B cell (primary cell): Measurements from ENCODE around the gene MED9. TPM values are rescaled to one million over a fixed set of nuclear protein-coding genes. Genes with fewer than 3 reads are reported as not detected.

Experiments
- ATAC-seq: fragments of 200-7000 bp; cut with Tn5 transposase; one replicate; pipeline ENCODE4 v1.10.0; 2021; ENCODE audit warnings: low read depth, mild to moderate bottlenecking, moderate number of reproducible peaks, moderate library complexity
- CTCF ChIA-PET: fragments of 350-600 bp; sonication (Branson Sonifier 250); formaldehyde crosslinking; loops from one replicate; lab custom pipeline; 2021; ENCODE audit warnings: antibody characterized with exemption, inconsistent platforms; lab: Charles Lee
- POLR2A ChIA-PET: fragments of 350-600 bp; sonication (Branson Sonifier 250); formaldehyde crosslinking; loops from one replicate; lab custom pipeline; 2021; ENCODE audit warnings: antibody characterized with exemption; lab: Charles Lee
- DNase-seq: peaks from one replicate; pipeline ENCODE4 v3.0.0; 2013
- H2AFZ ChIP-seq: 2 replicates; pipeline ENCODE4 v1.6.1; 2012; ENCODE audit warnings: mild to moderate bottlenecking, low read depth, low read length; ENCODE audit not compliant: insufficient read depth, poor library complexity, severe bottlenecking
- H3K27ac ChIP-seq, 2 donors: 1 replicate in 1 of 2; 2 replicates in 1 of 2; pipeline ENCODE4 v1.5.1; 2012 to 2013; ENCODE audit warnings: low read length in 2 of 2, mild to moderate bottlenecking in 2 of 2, moderate library complexity in 1 of 2
- H3K27me3 ChIP-seq, 4 experiments: fragments of 200-600 bp in 1 of 4; sonication (generic) in 1 of 4; replicated peaks in 1 of 4; 1 replicate in 2 of 4; 2 replicates in 2 of 4; pipeline versions ENCODE4 v1.6.1 to v1.7.0; 2013 to 2016; ENCODE audit warnings: low read length in 3 of 4, mild to moderate bottlenecking in 2 of 4, mixed read lengths in 1 of 4, moderate library complexity in 1 of 4; ENCODE audit not compliant: insufficient read depth in 4 of 4, control insufficient read depth in 3 of 4; ENCODE audit errors: control extremely low read depth in 1 of 4
- H3K36me3 ChIP-seq, 2 experiments: replicated peaks in 1 of 2; 1 replicate in 1 of 2; 2 replicates in 1 of 2; pipeline versions ENCODE4 v1.6.1 to v1.7.1; 2013; ENCODE audit warnings: low read length in 1 of 2; ENCODE audit not compliant: insufficient read depth in 2 of 2, control insufficient read depth in 1 of 2; ENCODE audit errors: control extremely low read depth in 1 of 2, extremely low read depth in 1 of 2
- H3K4me1 ChIP-seq, 2 donors: fragments of 200-600 bp in 1 of 2; sonication (generic) in 1 of 2; 1 replicate in 1 of 2; 2 replicates in 1 of 2; pipeline versions ENCODE4 v1.5.1 to v1.6.1; 2013 to 2017; ENCODE audit warnings: low read length in 2 of 2; ENCODE audit not compliant: control insufficient read depth in 2 of 2, insufficient read depth in 2 of 2
- H3K4me2 ChIP-seq: replicated peaks from 2 replicates; pipeline ENCODE3; 2012; ENCODE audit warnings: mild to moderate bottlenecking, low read depth, low read length; ENCODE audit not compliant: poor library complexity, severe bottlenecking
- H3K4me3 ChIP-seq, 5 experiments: fragments of 200-600 bp in 1 of 5; sonication (generic) in 1 of 5; 1 replicate in 3 of 5; 2 replicates in 2 of 5; pipeline versions ENCODE4 v1.5.1 to v1.7.0; 2011 to 2016; ENCODE audit warnings: low read length in 4 of 5, mild to moderate bottlenecking in 4 of 5, low read depth in 2 of 5, control low read depth in 1 of 5, moderate library complexity in 1 of 5; ENCODE audit not compliant: insufficient read depth in 1 of 5; ENCODE audit errors: control extremely low read depth in 1 of 5, extremely low read depth in 1 of 5
- H3K79me2 ChIP-seq: fragments of 200-600 bp; sonication (generic); one replicate; pipeline ENCODE4 v1.6.0; 2016; ENCODE audit warnings: low read length; ENCODE audit not compliant: control insufficient read depth, insufficient read depth
- H3K9ac ChIP-seq: fragments of 200-600 bp; sonication (generic); 2 replicates; pipeline ENCODE4 v1.6.1; 2017; ENCODE audit warnings: mild to moderate bottlenecking, low read length, moderate library complexity
- H3K9me3 ChIP-seq, 3 donors: one replicate each; pipeline versions ENCODE4 v1.6.1 to v1.7.1; 2013; ENCODE audit warnings: low read length in 2 of 3; ENCODE audit not compliant: control insufficient read depth in 2 of 3, insufficient read depth in 1 of 3; ENCODE audit errors: control extremely low read depth in 1 of 3
- H4K20me1 ChIP-seq: 2 replicates; pipeline ENCODE4 v1.6.0; 2012; ENCODE audit warnings: mild to moderate bottlenecking, low read length; ENCODE audit not compliant: insufficient read depth, control insufficient read depth, poor library complexity, severe bottlenecking
- H3K27ac Mint-ChIP-seq: one replicate; pipeline ENCODE4 v1.8.0; 2021; ENCODE audit warnings: mixed read lengths
- H3K27me3 Mint-ChIP-seq: one replicate; pipeline ENCODE4 v1.8.0; 2021; ENCODE audit warnings: mixed read lengths
- H3K4me1 Mint-ChIP-seq: one replicate; pipeline ENCODE4 v1.8.0; 2021; ENCODE audit warnings: mixed read lengths
- H3K4me3 Mint-ChIP-seq: one replicate; pipeline ENCODE4 v1.8.0; 2021; ENCODE audit warnings: mixed read lengths
- H3K9me3 Mint-ChIP-seq: one replicate; pipeline ENCODE4 v1.8.0; 2022; ENCODE audit warnings: mixed read lengths; ENCODE audit not compliant: insufficient read depth
- EZH2 ChIP-seq: IDR thresholded peaks from 2 replicates; pipeline ENCODE4 v1.6.1; 2012; ENCODE audit warnings: borderline replicate concordance, low read depth, mild to moderate bottlenecking, moderate library complexity, low read length; ENCODE audit not compliant: insufficient read depth, poor library complexity, severe bottlenecking
- WGBS: methylation state at CpG from one replicate; pipeline ENCODE4 v1.1.5; 2013; ENCODE audit warnings: missing lambda C conversion rate; ENCODE audit not compliant: insufficient coverage; 5-methylcytosine and 5-hydroxymethylcytosine counted together
- intact Hi-C: fragments of 100-400 bp; cut with micrococcal nuclease; formaldehyde crosslinking; loops from one replicate; pipeline ENCODE4 v1.10.0; 2022
- polyA plus RNA-seq: library from polyadenylated mRNA; depleted of rRNA; stranded (reverse); fragments of >200 nt; gene quantifications from 2 replicates; pipeline ENCODE4 v1.2.3, GENCODE V29; 2012
- total RNA-seq, 2 donors: library from RNA; stranded (reverse); fragments of 120-200 nt in 1 of 2; gene quantifications; 1 replicate in 1 of 2; 2 replicates in 1 of 2; pipeline versions ENCODE4 v1.2.3 to v1.2.4, GENCODE V29; 2013 to 2022
- TF ChIP-seq, protein P1 (sequence below): fragments of 200-600 bp; IDR thresholded peaks from one replicate; pipeline ENCODE4 v1.8.0; 2022; ENCODE audit warnings: antibody characterized with exemption, mild to moderate bottlenecking

MED9 gene
- total and polyA plus RNA-seq, 2 donors (not counting 1 experiment from before 2014, with no cell fraction given) = 11.6 to 18.9 TPM

DNA sequence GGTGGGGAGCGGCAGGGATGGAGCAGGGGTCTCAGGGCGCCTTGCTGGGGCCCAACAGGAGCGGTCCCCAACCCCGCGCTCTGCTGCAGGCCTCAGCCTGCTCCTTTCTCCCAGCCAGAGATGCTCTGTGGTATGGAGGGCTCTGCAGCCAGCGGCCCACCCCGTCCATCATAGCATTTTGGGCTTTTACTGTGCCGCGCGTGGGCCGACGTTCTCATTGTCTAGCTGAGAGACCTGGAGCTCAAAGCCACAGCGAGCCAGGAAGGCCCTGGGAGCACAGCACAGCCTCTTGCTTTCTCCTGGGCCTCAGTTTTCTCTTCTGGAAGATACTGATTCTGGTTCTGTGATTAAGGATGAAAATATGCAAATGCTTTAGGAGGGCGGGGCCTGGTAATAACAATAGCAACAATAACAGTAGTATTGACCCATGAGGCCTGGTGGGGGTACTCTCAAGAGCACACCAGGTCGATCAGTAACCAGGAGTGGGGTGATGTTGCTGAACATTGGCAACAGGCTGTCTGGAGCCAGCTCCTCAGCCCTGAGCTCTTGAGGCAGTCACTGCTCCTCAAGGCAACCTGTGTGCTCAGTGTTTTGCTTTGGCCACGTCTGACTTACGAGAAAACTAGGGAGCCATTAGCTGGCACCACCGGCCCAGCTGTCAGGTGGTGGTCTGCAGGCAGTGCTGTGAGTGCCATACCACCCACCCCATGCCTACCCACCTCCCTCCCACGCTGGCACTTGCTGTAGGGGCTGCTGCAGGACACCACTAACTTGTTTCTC lies 20.5 kb downstream of the MED9 start:
- intact Hi-C loops = loop anchor here (2.0 to 5.0 kb wide), 3 partner anchors 72 to 540 kb away; partner anchors contain the start of genes ATPAF2 and GID4
- peaks cover 0 to 5% (median 0%) of the 10 kb centered on the region in 3 donors for H3K9me3 ChIP-seq
- no peaks in the 10 kb centered on the region for H3K9me3 Mint-ChIP-seq
- ATAC-seq (no peak), DNase-seq (no peak)
- H3K79me2 ChIP-seq = no peaks in the 10 kb centered on the region
- H3K27ac ChIP-seq = no peak overlapping the region
- H3K4me1 Mint-ChIP-seq = peaks cover 20% of the 10 kb centered on the region
- H3K36me3 ChIP-seq = peaks cover 0 to 8% of the 10 kb centered on the region in 2 experiments
- H4K20me1 ChIP-seq = peaks cover 6% of the 10 kb centered on the region
- H3K27ac Mint-ChIP-seq = no peak overlapping the region
- peak overlapping the region; percentile 70 for H2AFZ ChIP-seq
- peak overlapping the region; percentile 100 for H3K4me2 ChIP-seq
- WGBS = 51% methylated on average over 17 of the region's 19 CpGs
- peak overlapping the region in 2 of 5 experiments; percentile 23 to 67 for H3K4me3 ChIP-seq
- peaks cover 8% of the 10 kb centered on the region for H3K27me3 Mint-ChIP-seq
- peaks cover 0 to 29% (median 6%) of the 10 kb centered on the region in 4 experiments for H3K27me3 ChIP-seq
- TF ChIP-seq, protein P1, sequence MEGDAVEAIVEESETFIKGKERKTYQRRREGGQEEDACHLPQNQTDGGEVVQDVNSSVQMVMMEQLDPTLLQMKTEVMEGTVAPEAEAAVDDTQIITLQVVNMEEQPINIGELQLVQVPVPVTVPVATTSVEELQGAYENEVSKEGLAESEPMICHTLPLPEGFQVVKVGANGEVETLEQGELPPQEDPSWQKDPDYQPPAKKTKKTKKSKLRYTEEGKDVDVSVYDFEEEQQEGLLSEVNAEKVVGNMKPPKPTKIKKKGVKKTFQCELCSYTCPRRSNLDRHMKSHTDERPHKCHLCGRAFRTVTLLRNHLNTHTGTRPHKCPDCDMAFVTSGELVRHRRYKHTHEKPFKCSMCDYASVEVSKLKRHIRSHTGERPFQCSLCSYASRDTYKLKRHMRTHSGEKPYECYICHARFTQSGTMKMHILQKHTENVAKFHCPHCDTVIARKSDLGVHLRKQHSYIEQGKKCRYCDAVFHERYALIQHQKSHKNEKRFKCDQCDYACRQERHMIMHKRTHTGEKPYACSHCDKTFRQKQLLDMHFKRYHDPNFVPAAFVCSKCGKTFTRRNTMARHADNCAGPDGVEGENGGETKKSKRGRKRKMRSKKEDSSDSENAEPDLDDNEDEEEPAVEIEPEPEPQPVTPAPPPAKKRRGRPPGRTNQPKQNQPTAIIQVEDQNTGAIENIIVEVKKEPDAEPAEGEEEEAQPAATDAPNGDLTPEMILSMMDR = peak; percentile 44
- TF ChIP-seq EZH2 = no peak
- H3K4me1 ChIP-seq = peaks cover 24% of the 10 kb centered on the region in 2 donors
- POLR2A ChIA-PET = no interaction called here
- peak overlapping the region; percentile 72 for H3K4me3 Mint-ChIP-seq
- peak overlapping the region; percentile 72 for H3K9ac ChIP-seq
- CTCF ChIA-PET = interaction anchor here (0.6 to 4.1 kb wide), 31 partner anchors 8 to 536 kb away, joined by 3 to 121 read pairs (median 3); partner anchors contain the start of gene PEMT
